HCT116 (cell line): ENCODE data around the gene ROCK1.

Experiments
- ATF3 ChIP-seq: IDR thresholded peaks from 2 replicates; pipeline ENCODE4 v1.6.1; 2012
- CTCF ChIP-seq, 3 experiments: fragments of 200-600 bp in 1 of 3; sonication (generic) in 1 of 3; IDR thresholded peaks in 2 of 3; conservative IDR thresholded peaks in 1 of 3; 2 replicates each; pipeline ENCODE4 v1.5.1; 2012 to 2017; ENCODE audit warnings: low read depth in 2 of 3, low read length in 2 of 3, antibody characterized with exemption in 1 of 3, borderline replicate concordance in 1 of 3, control low read depth in 1 of 3, mild to moderate bottlenecking in 1 of 3, mixed read lengths in 1 of 3, mixed run types in 1 of 3, moderate library complexity in 1 of 3; ENCODE audit not compliant: insufficient read depth in 1 of 3
- EZH2 ChIP-seq: fragments of 200-600 bp; sonication (generic); IDR thresholded peaks from 2 replicates; pipeline ENCODE4 v1.6.1; 2017; ENCODE audit warnings: antibody characterized with exemption, mixed run types
- FOSL1 ChIP-seq: IDR thresholded peaks from 2 replicates; pipeline ENCODE4 v1.6.1; 2012; ENCODE audit warnings: low read depth
- MAX ChIP-seq: IDR thresholded peaks from 2 replicates; pipeline ENCODE4 v1.6.1; 2012
- POLR2A ChIP-seq: IDR thresholded peaks from 2 replicates; pipeline ENCODE4 v1.7.0; 2011; ENCODE audit warnings: borderline replicate concordance; ENCODE audit not compliant: insufficient read depth, insufficient read length; ENCODE audit errors: extremely low read depth
- SIN3A ChIP-seq: IDR thresholded peaks from 2 replicates; pipeline ENCODE4 v1.6.1; 2012; ENCODE audit warnings: low read depth
- SP1 ChIP-seq: IDR thresholded peaks from 2 replicates; pipeline ENCODE4 v1.6.1; 2012; ENCODE audit warnings: low read depth
- YY1 ChIP-seq: IDR thresholded peaks from 2 replicates; pipeline ENCODE4 v1.6.1; 2011; ENCODE audit warnings: low read length, low read depth, moderate library complexity, mild to moderate bottlenecking; ENCODE audit not compliant: insufficient replicate concordance; ENCODE audit errors: extremely low read depth
- ZBTB33 ChIP-seq: IDR thresholded peaks from 2 replicates; pipeline ENCODE4 v1.6.1; 2011; ENCODE audit warnings: mild to moderate bottlenecking, low read length, moderate library complexity; ENCODE audit not compliant: insufficient replicate concordance; ENCODE audit errors: extremely low read depth
- ZFX ChIP-seq: fragments of 450-650 bp; IDR thresholded peaks from 2 replicates; pipeline ENCODE4 v1.6.1; 2017

- TF ChIP-seq EZH2 (no peak), ZBTB33 (no peak), POLR2A (no peak), CTCF (IDR thresholded peaks at IDR 0.05 in 2 of 3, conservative IDR thresholded peaks at IDR 0.05 in 1 of 3; ENCODE audit: borderline replicate concordance in 1 of 3, insufficient read depth in 1 of 3, low read depth in 2 of 3, low read length in 2 of 3) (no peak), FOSL1 (no peak), ZFX (no peak), YY1 (no peak), ATF3 (no peak), SIN3A (no peak), SP1 (no peak), MAX (no peak)
Observed at GRCh38 chr18:21056545-21056944, 55.1 kb downstream of the ROCK1 start.
